DMS79 (cell line): ENCODE results near the gene PPP1R13B.
A peak's percentile ranks its signal among the peaks of the same experiment; 100 is the strongest.

Source experiments
- DNase-seq: peaks from one replicate; lab custom pipeline; 2025; lab: John Stamatoyannopoulos, UW

Gene PPP1R13B

GRCh38 chr14:103880348-103881267, 33.2 kb upstream of the PPP1R13B start:
- peak; percentile 87 for DNase-seq

- peak; percentile 74 for DNase-seq
Observed at GRCh38 chr14:103879570-103880347, 32.4 kb upstream of the PPP1R13B start.

- DNase-seq, result no peak
Observed at GRCh38 chr14:103879118-103879569, 31.8 kb upstream of the PPP1R13B start.

GRCh38 chr14:103878180-103878579, 30.8 kb upstream of the PPP1R13B start:
- no peak for DNase-seq

GRCh38 chr14:103875010-103875409, 27.6 kb upstream of the PPP1R13B start:
- DNase-seq, result no peak

GRCh38 chr14:103872481-103873113, 25.2 kb upstream of the PPP1R13B start:
- DNase-seq, result no peak

- no peak for DNase-seq
Observed at GRCh38 chr14:103871596-103872480, 24.5 kb upstream of the PPP1R13B start.

- no peak for DNase-seq
Observed at GRCh38 chr14:103870891-103871595, 23.7 kb upstream of the PPP1R13B start.

- no peak for DNase-seq
Observed at GRCh38 chr14:103870144-103870876, 22.9 kb upstream of the PPP1R13B start.

- no peak for DNase-seq
Observed at GRCh38 chr14:103869406-103870143, 22.2 kb upstream of the PPP1R13B start.

GRCh38 chr14:103868242-103868897, 21.0 kb upstream of the PPP1R13B start:
- no peak for DNase-seq

GRCh38 chr14:103867523-103867953, 20.2 kb upstream of the PPP1R13B start:
- peak; percentile 87 for DNase-seq

- DNase-seq, result no peak
Observed at GRCh38 chr14:103867020-103867419, 19.6 kb upstream of the PPP1R13B start.

GRCh38 chr14:103863245-103863644, 15.9 kb upstream of the PPP1R13B start:
- no peak for DNase-seq

- no peak for DNase-seq
Observed at GRCh38 chr14:103862393-103862782, 15.0 kb upstream of the PPP1R13B start.

GRCh38 chr14:103861413-103862392, 14.3 kb upstream of the PPP1R13B start:
- DNase-seq, result no peak

GRCh38 chr14:103859416-103860202, 12.2 kb upstream of the PPP1R13B start:
- no peak for DNase-seq
